Panc1 (cell line): ENCODE measurements around the gene USP4. TPM values are rescaled to one million over a fixed set of nuclear protein-coding genes. Genes with fewer than 3 reads are reported as not detected.

Source experiments
- ATAC-seq: fragments of 200-7000 bp; cut with Tn5 transposase; 2 replicates; pipeline ENCODE4 v1.9.1; 2020; ENCODE audit warnings: mild to moderate bottlenecking, moderate library complexity
- BruUV-seq: library from RNA; stranded (reverse); fragments of 400-500 nt; replicated peaks from 2 replicates; lab custom pipeline; 2021; lab: Mats Ljungman, UMichigan
- CTCF ChIA-PET: fragments of 300-600 bp; sonication (Branson Sonifier 250); formaldehyde crosslinking; loops from one replicate; lab custom pipeline; 2022; ENCODE audit warnings: antibody characterized with exemption; lab: Charles Lee
- POLR2A ChIA-PET: fragments of 300-600 bp; sonication (Branson Sonifier 250); formaldehyde crosslinking; loops from one replicate; lab custom pipeline; 2022; ENCODE audit warnings: antibody characterized with exemption; lab: Charles Lee
- DNase-seq: peaks from one replicate; pipeline ENCODE4 v3.0.0-alpha.2; 2010; ENCODE audit warnings: low read depth, low spot score
- H3K27ac ChIP-seq: 2 replicates; pipeline ENCODE4 v1.5.1; 2011; ENCODE audit warnings: mild to moderate bottlenecking, low read length, inconsistent platforms
- H3K27me3 ChIP-seq: fragments of 200-500 bp; sonication (Bioruptor generic); 2 replicates; pipeline ENCODE4 v1.6.0; 2014; ENCODE audit warnings: low read length, inconsistent platforms; ENCODE audit not compliant: control insufficient read depth, insufficient read depth
- H3K36me3 ChIP-seq: fragments of 200-500 bp; sonication (Bioruptor generic); 2 replicates; pipeline ENCODE4 v1.5.1; 2014; ENCODE audit warnings: inconsistent platforms, mild to moderate bottlenecking, low read length, moderate library complexity; ENCODE audit not compliant: control insufficient read depth, insufficient read depth
- H3K4me1 ChIP-seq: 2 replicates; pipeline ENCODE4 v1.5.1; 2011; ENCODE audit warnings: inconsistent platforms, mild to moderate bottlenecking, low read length, moderate library complexity; ENCODE audit not compliant: control insufficient read depth, insufficient read depth
- H3K4me3 ChIP-seq, 2 experiments: 2 replicates each; pipeline ENCODE4 v1.5.1; 2011 to 2012; ENCODE audit warnings: low read depth in 2 of 2, low read length in 2 of 2, mild to moderate bottlenecking in 2 of 2, inconsistent platforms in 1 of 2, moderate library complexity in 1 of 2
- H3K9me3 ChIP-seq: fragments of 200-500 bp; sonication (Bioruptor generic); 2 replicates; pipeline ENCODE4 v1.5.1; 2014; ENCODE audit warnings: low read depth, mild to moderate bottlenecking, inconsistent platforms, low read length, moderate library complexity; ENCODE audit not compliant: control insufficient read depth, insufficient read depth
- CTCF ChIP-seq: fragments of 450-650 bp; IDR thresholded peaks from 2 replicates; pipeline ENCODE4 v1.5.1; 2017; ENCODE audit warnings: mild to moderate bottlenecking
- POLR2AphosphoS5 ChIP-seq: IDR thresholded peaks from 2 replicates; pipeline ENCODE4 v1.6.1; 2012; ENCODE audit warnings: mild to moderate bottlenecking, low read depth, low read length, moderate library complexity
- REST ChIP-seq, 2 experiments: IDR thresholded peaks; 2 replicates each; pipeline ENCODE4 v1.6.1; 2011 to 2012; ENCODE audit warnings: low read depth in 2 of 2, control low read depth in 1 of 2, low read length in 1 of 2, mild to moderate bottlenecking in 1 of 2, moderate library complexity in 1 of 2; ENCODE audit not compliant: insufficient read depth in 1 of 2
- SIN3A ChIP-seq: IDR thresholded peaks from 2 replicates; pipeline ENCODE4 v1.6.1; 2012; ENCODE audit warnings: low read depth, mild to moderate bottlenecking, low read length, moderate library complexity, borderline replicate concordance; ENCODE audit not compliant: insufficient read depth
- TCF7L2 ChIP-seq: IDR thresholded peaks from 2 replicates; pipeline ENCODE4 v1.6.1; 2011; ENCODE audit warnings: mild to moderate bottlenecking, low read depth, low read length, inconsistent platforms
- in situ Hi-C: cut with HindIII; loops from 2 replicates; pipeline ENCODE4 v1.10.0; 2016; ENCODE audit warnings: low sequenced_read_pairs, low pct_unique_long_range_greater_than_20kb
- intact Hi-C: fragments of 100-400 bp; cut with micrococcal nuclease; formaldehyde crosslinking; loops from one replicate; pipeline ENCODE4 v1.10.0; 2022; ENCODE audit not compliant: unreplicated experiment
- total RNA-seq: library from RNA; stranded (reverse); gene quantifications from one replicate; pipeline ENCODE4 v1.2.1, GENCODE V29; 2021; ENCODE audit not compliant: unreplicated experiment

Gene USP4
- total RNA-seq, 1 experiment from 2014 or later = 39.9 TPM

GRCh38 chr3:49265661-49266386, 74.0 kb downstream of the USP4 start:
- no TSS peak for BruUV-seq
- no peak for ATAC-seq
- TF ChIP-seq CTCF (no peak), REST (IDR thresholded peaks at IDR 0.05; ENCODE audit: insufficient read depth in 1 of 2, low read depth in 2 of 2, low read length in 1 of 2) (no peak), SIN3A (no peak), POLR2AphosphoS5 (no peak), TCF7L2 (no peak)
- Histone ChIP-seq H3K4me3 (no peak overlapping the region), H3K27ac (no peak overlapping the region), H3K36me3 (no peaks in the 10 kb centered on the region), H3K27me3 (no peaks in the 10 kb centered on the region), H3K9me3 (no peaks in the 10 kb centered on the region), H3K4me1 (no peaks in the 10 kb centered on the region)
- intact Hi-C loops = no loop called here
- no peak for DNase-seq
- CTCF ChIA-PET = no interaction called here
- POLR2A ChIA-PET = interaction anchor here (0.5 to 0.7 kb wide), 2 partner anchors 80 to 278 kb away, joined by 4 to 13 read pairs; no protein-coding TSS in a partner anchor
- in situ Hi-C loops = no loop called here

- ATAC-seq (no peak), DNase-seq (no peak)
- Histone ChIP-seq H3K27me3 (no peaks in the 10 kb centered on the region), H3K4me3 (no peak overlapping the region), H3K36me3 (no peaks in the 10 kb centered on the region), H3K9me3 (no peaks in the 10 kb centered on the region), H3K27ac (no peak overlapping the region), H3K4me1 (no peaks in the 10 kb centered on the region)
- intact Hi-C loops = no loop called here
- TF ChIP-seq POLR2AphosphoS5 (no peak), REST (IDR thresholded peaks at IDR 0.05; ENCODE audit: insufficient read depth in 1 of 2, low read depth in 2 of 2, low read length in 1 of 2) (no peak), SIN3A (no peak), CTCF (no peak), TCF7L2 (no peak)
- in situ Hi-C loops = no loop called here
- ChIA-PET POLR2A (interaction anchor here (0.7 kb wide), 1 partner anchor 131 kb away, joined by 4 read pairs; the partner anchor contains the start of gene LAMB2), CTCF (interaction anchor here (0.6 kb wide), 1 partner anchor 16 kb away, joined by 9 read pairs; no protein-coding TSS in a partner anchor)
- BruUV-seq = no TSS peak
Measured at GRCh38 chr3:49263159-49263889, 76.5 kb downstream of the USP4 start.
